ENCODE results near the gene SLC7A9.
"Not testable (repeated sequence)": the region's sequence is repeated elsewhere in the genome, so short reads cannot be mapped to it uniquely, and the experiment has no call there.

Gene SLC7A9

DNA sequence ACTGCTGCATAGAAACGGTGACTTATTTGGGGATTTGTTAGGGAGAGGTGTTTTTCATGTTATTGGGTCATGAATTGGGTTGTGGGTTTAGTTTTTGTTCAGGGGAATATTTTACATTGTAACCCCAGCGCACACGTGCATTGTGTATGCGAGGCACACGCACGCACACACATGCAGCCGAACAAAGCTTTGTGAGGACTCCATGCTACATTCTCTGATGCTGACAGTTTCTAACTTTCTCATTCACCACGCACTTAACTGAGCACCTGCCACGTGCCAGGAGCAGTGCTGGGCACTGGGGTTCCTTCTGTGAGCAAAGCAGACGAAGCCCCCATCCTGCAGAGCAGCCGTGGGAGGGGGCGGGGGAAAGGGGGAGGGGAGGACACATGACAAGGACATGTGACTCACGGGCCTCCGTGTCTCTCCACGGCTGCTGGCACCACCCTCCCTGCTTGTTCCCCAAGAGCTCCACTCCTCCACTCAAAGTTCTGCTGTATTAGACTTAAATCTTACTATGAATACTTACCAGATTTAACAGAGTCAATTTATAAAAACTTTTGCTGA, 55.6 kb downstream of the SLC7A9 start:
- no peak overlapping the region for H3K4me3 ChIP-seq (ENCODE audit: low read length)
- no peak for DNase-seq (ENCODE audit: low read depth, low spot score)

- H3K4me3 ChIP-seq (ENCODE audit: low read length) = no peak overlapping the region
- no peak for DNase-seq (ENCODE audit: low read depth, low spot score)
Observed at GRCh38 chr19:32812571-32812970, 57.0 kb downstream of the SLC7A9 start.

DNA sequence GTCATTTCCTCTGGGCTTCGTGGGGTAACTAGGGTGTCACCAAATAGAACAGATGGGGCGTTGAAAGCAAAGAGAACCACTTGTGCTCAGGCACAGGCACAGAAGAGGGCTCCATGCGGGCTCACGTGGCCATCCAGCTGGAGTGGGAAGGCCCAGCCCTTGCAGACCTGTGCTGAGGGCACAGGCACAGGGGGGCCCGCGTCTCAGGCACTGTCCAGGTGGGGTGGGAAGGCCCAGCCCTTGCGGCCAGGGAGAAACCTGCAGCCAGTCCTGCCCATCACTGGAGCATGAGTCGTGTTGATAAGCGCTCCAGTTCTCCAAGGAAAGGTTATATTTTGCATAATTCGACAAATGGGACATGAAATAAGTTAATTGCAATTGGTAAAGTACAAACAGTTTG, 57.5 kb downstream of the SLC7A9 start:
- no peak for DNase-seq (ENCODE audit: low read depth, low spot score)
- no peak overlapping the region for H3K4me3 ChIP-seq (ENCODE audit: low read length)

GRCh38 chr19:32811151-32811550, 58.4 kb downstream of the SLC7A9 start:
- no peak overlapping the region for H3K4me3 ChIP-seq (ENCODE audit: low read length)
- no peak for DNase-seq (ENCODE audit: low read depth, low spot score)

GRCh38 chr19:32810452-32810851, 59.1 kb downstream of the SLC7A9 start:
- no peak for DNase-seq (ENCODE audit: low read depth, low spot score)
- H3K4me3 ChIP-seq (ENCODE audit: low read length) = no peak overlapping the region

- no peak for DNase-seq (ENCODE audit: low read depth, low spot score)
Observed at GRCh38 chr19:32809754-32810153, 59.8 kb downstream of the SLC7A9 start.

GRCh38 chr19:32809254-32809653, 60.3 kb downstream of the SLC7A9 start:
- DNase-seq (ENCODE audit: low read depth, low spot score) = no peak
- no peak overlapping the region for H3K4me3 ChIP-seq (ENCODE audit: low read length)

More at GRCh38 chr19:32809754-32810153, 59.8 kb downstream of the SLC7A9 start:
- H3K4me3 ChIP-seq (ENCODE audit: low read length) = no peak overlapping the region

DNA sequence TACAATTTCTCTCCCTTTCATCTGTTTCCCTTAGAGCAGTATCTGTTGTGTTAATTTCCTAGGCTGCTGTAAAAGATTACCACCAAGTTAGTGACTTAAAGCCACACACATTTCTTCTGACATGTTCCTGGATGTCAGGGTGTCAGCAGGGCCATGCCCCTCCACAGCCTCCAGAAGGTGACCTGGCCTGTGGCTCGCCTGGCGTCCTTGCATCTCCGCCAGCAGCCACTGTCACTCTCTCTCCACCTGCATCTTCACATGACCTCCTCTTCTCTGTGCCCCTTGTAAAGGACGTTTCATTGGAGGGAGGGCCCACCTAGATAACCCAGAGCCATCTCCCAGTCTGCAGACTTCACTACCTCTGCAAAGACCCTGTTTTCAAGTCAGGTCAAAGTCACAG, 61.3 kb downstream of the SLC7A9 start:
- DNase-seq (ENCODE audit: low read depth, low spot score) = no peak
- H3K4me3 ChIP-seq (ENCODE audit: low read length) = no peak overlapping the region

DNA sequence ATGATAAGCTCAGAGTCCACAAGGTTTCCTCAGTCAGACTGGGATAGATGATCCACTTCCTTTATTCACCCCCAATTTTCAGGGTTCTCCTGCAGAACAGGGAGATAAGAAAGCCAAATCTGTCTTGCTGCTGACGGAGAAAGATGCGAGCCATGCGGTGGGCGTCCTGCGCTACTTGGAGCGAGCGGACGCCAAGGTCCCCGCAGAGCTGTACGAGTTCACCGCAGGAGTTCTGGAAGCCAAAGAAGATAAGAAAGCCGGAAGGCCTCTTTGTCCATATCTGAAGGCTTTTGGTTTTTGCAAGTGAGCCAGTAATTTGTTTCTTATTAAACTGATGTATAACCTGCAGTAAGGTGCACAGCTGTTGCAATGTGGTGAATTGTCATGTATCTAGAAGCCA, 66.7 kb downstream of the SLC7A9 start:
- DNase-seq (ENCODE audit: low read depth, low spot score) = no peak
- H3K4me3 ChIP-seq (ENCODE audit: low read length) = no peak overlapping the region

GRCh38 chr19:32800754-32801153, 68.8 kb downstream of the SLC7A9 start:
- no peak for DNase-seq (ENCODE audit: low read depth, low spot score)
- no peak overlapping the region for H3K4me3 ChIP-seq (ENCODE audit: low read length)

GRCh38 chr19:32800191-32800590, 69.4 kb downstream of the SLC7A9 start:
- no peak overlapping the region for H3K4me3 ChIP-seq (ENCODE audit: low read length)
- DNase-seq (ENCODE audit: low read depth, low spot score) = no peak

GRCh38 chr19:32798201-32798600, 71.4 kb downstream of the SLC7A9 start:
- DNase-seq (ENCODE audit: low read depth, low spot score) = no peak
- H3K4me3 ChIP-seq (ENCODE audit: low read length) = no peak overlapping the region

GRCh38 chr19:32789429-32789828, 80.1 kb downstream of the SLC7A9 start:
- no peak overlapping the region for H3K4me3 ChIP-seq (ENCODE audit: low read length)
- no peak for DNase-seq (ENCODE audit: low read depth, low spot score)

GRCh38 chr19:32787895-32788294, 81.7 kb downstream of the SLC7A9 start:
- not testable (repeated sequence) for H3K4me3 ChIP-seq (ENCODE audit: low read length); DNase-seq (ENCODE audit: low read depth, low spot score)

DNA sequence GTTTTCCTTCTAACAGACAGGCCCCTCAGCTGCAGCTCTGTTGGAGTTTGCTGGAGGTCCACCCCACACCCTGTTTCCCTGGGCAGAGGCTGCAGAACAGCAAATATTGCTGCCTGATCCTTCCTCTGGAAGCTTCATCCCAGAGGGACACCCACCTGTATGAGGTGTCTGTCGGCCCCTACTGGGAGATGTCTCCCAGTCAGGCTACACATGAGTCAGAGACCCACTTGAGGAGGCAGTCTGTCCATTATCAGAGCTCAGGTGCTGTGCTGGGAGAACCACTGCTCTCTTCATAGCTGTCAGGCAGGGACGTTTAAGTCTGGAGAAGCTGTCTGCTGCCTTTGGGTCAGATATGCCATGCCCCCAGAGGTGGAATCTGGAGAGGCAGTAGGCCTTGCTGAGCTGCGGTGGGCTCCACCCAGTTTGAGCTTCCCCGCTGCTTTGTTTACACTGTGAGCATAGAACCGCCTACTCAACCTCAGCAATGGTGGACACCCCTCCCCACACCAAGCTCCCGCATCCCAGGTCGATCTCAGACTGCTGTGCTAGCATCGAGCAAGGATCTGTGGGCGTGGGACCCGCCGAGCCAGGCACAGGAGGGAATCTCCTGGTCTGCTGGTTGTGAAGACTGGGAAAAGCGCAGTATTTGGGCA, 82.3 kb downstream of the SLC7A9 start:
- DNase-seq (ENCODE audit: low read depth, low spot score); H3K4me3 ChIP-seq (ENCODE audit: low read length): not testable (repeated sequence)

GRCh38 chr19:32782089-32782488, 87.5 kb downstream of the SLC7A9 start:
- H3K4me3 ChIP-seq (ENCODE audit: low read length); DNase-seq (ENCODE audit: low read depth, low spot score): not testable (repeated sequence)

DNA sequence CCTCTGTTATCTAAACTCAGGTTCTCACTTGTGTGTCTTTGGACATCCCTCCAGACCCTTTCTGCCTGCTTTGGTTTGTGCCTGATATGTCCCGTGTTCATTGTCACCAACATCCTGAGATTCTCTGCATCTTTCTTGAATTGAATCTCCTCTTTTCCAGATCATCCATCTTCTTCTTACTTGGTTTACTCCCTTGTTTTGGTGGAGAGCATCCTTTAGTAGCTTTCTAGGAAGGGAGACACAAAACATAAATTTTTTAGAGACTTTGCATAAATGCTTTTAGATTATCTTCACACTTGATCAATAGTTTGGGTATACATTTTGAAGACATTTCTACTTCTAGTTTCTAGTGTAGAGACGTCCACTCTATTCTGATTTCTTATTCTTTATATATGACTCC, 88.3 kb downstream of the SLC7A9 start:
- H3K4me3 ChIP-seq (ENCODE audit: low read length) = no peak overlapping the region
- DNase-seq (ENCODE audit: low read depth, low spot score) = no peak

Measured in Jurkat, Clone E6-1 (cell line).